ENCODE measurements around the gene INAVA. TPM values are rescaled to one million over a fixed set of nuclear protein-coding genes. Genes with fewer than 3 reads are reported as not detected.

The INAVA gene
- total and polyA plus RNA-seq, 2 of the 13 experiments (the other 11 are each of a cell fraction or from before 2014, with no cell fraction given), result 6.0 to 13.5 TPM

DNA sequence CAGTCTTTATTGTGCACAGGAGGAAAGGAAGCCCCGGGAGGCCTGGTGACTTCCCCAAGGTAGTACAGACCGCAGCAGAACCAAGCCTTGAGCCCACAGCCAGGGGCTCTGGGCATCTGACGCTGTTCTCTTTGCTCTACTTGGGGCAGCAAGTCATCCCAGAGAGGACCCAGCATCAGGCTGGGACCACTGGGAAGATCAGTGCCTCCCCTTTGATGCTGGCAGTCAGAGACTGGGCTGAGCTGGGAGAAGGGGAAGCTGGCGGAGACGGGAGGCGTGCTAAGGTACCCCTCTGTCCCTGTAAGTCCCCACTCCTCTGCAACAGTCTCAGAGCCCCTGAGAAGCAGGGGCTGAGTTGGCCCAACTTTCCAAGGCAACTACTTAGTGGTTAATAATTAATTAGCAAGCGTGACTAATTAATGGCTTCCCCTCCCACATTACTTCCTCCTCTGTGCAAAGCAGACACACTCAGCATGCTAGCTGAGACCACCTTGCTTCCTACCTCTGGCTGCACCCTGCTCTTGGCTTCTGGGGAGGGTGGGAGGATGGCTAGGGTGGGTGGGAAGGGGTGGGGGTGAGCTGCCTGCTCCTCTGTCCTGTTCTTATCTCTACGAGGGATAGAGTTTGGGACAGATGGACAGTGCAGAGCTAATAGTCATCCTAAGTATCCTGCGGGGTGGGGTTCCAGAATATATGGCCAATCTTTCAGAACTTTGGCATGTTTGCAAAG, 1.3 kb downstream of the INAVA start (continued):
- 0 out of 2 replicates have a peak, but pooled peaks have one; percentile 46 for TF ChIP-seq ZNF468 (CRISPR knock-in tag; IDR thresholded peaks at IDR 0.05)
- TF ChIP-seq, protein P1, sequence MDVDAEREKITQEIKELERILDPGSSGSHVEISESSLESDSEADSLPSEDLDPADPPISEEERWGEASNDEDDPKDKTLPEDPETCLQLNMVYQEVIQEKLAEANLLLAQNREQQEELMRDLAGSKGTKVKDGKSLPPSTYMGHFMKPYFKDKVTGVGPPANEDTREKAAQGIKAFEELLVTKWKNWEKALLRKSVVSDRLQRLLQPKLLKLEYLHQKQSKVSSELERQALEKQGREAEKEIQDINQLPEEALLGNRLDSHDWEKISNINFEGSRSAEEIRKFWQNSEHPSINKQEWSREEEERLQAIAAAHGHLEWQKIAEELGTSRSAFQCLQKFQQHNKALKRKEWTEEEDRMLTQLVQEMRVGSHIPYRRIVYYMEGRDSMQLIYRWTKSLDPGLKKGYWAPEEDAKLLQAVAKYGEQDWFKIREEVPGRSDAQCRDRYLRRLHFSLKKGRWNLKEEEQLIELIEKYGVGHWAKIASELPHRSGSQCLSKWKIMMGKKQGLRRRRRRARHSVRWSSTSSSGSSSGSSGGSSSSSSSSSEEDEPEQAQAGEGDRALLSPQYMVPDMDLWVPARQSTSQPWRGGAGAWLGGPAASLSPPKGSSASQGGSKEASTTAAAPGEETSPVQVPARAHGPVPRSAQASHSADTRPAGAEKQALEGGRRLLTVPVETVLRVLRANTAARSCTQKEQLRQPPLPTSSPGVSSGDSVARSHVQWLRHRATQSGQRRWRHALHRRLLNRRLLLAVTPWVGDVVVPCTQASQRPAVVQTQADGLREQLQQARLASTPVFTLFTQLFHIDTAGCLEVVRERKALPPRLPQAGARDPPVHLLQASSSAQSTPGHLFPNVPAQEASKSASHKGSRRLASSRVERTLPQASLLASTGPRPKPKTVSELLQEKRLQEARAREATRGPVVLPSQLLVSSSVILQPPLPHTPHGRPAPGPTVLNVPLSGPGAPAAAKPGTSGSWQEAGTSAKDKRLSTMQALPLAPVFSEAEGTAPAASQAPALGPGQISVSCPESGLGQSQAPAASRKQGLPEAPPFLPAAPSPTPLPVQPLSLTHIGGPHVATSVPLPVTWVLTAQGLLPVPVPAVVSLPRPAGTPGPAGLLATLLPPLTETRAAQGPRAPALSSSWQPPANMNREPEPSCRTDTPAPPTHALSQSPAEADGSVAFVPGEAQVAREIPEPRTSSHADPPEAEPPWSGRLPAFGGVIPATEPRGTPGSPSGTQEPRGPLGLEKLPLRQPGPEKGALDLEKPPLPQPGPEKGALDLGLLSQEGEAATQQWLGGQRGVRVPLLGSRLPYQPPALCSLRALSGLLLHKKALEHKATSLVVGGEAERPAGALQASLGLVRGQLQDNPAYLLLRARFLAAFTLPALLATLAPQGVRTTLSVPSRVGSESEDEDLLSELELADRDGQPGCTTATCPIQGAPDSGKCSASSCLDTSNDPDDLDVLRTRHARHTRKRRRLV (CRISPR knock-in tag; IDR thresholded peaks at IDR 0.05), result no peak
- TF ChIP-seq HMG20A (CRISPR knock-in tag; IDR thresholded peaks at IDR 0.05; ENCODE audit: borderline replicate concordance), result no peak
- TF ChIP-seq ZNF678 (CRISPR knock-in tag; IDR thresholded peaks at IDR 0.05), result no peak
- peak; percentile 42; the same call in 1 of the 2 replicates for TF ChIP-seq ZNF891 (CRISPR knock-in tag; IDR thresholded peaks at IDR 0.05)
- no peak for TF ChIP-seq TEF (CRISPR knock-in tag; IDR thresholded peaks at IDR 0.05)
- TF ChIP-seq STAT6 (CRISPR knock-in tag; IDR thresholded peaks at IDR 0.05; ENCODE audit: borderline replicate concordance), result no peak
- 0 out of 2 replicates have a peak, but pooled peaks have one; percentile 15 for TF ChIP-seq ZBTB7B (CRISPR knock-in tag; IDR thresholded peaks at IDR 0.05)
- TF ChIP-seq ZNF607 (CRISPR knock-in tag; IDR thresholded peaks at IDR 0.05; ENCODE audit: borderline replicate concordance), result no peak
- no peak for TF ChIP-seq ASH2L (IDR thresholded peaks at IDR 0.05; ENCODE audit: insufficient read length, low read depth, low read length)
- TF ChIP-seq SATB2 (CRISPR knock-in tag; IDR thresholded peaks at IDR 0.05), result peak; percentile 40; the same call in 1 of the 2 replicates
- no peak for TF ChIP-seq PLRG1 (conservative IDR thresholded peaks at IDR 0.05)
- TF ChIP-seq PRDM4 (CRISPR knock-in tag; IDR thresholded peaks at IDR 0.05; ENCODE audit: borderline replicate concordance), result no peak
- TF ChIP-seq, protein P2, sequence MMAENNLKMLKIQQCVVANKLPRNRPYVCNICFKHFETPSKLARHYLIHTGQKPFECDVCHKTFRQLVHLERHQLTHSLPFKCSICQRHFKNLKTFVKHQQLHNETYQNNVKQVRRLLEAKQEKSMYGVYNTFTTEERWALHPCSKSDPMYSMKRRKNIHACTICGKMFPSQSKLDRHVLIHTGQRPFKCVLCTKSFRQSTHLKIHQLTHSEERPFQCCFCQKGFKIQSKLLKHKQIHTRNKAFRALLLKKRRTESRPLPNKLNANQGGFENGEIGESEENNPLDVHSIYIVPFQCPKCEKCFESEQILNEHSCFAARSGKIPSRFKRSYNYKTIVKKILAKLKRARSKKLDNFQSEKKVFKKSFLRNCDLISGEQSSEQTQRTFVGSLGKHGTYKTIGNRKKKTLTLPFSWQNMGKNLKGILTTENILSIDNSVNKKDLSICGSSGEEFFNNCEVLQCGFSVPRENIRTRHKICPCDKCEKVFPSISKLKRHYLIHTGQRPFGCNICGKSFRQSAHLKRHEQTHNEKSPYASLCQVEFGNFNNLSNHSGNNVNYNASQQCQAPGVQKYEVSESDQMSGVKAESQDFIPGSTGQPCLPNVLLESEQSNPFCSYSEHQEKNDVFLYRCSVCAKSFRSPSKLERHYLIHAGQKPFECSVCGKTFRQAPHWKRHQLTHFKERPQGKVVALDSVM (CRISPR knock-in tag; IDR thresholded peaks at IDR 0.05), result no peak
